ENCODE results near the gene WFIKKN2.
A peak's percentile ranks its signal among the peaks of the same experiment; 100 is the strongest.
"Not testable (repeated sequence)": the region's sequence is repeated elsewhere in the genome, so short reads cannot be mapped to it uniquely, and the experiment has no call there.

WFIKKN2 gene

GRCh38 chr17:50803676-50804075 is 31.7 kb upstream of the WFIKKN2 start:
- no peak for TF ChIP-seq CTCF (IDR thresholded peaks at IDR 0.05; ENCODE audit: low read depth, low read length)
- no peak overlapping the region for H3K4me3 ChIP-seq (ENCODE audit: low read depth, low read length)

- H3K4me3 ChIP-seq (ENCODE audit: low read depth, low read length), result not testable (repeated sequence)
Measured at GRCh38 chr17:50804749-50805475, 30.5 kb upstream of the WFIKKN2 start.

- H3K4me3 ChIP-seq (ENCODE audit: low read depth, low read length), result no peak overlapping the region
- TF ChIP-seq CTCF (IDR thresholded peaks at IDR 0.05; ENCODE audit: low read depth, low read length), result no peak
Measured at GRCh38 chr17:50805486-50805885, 29.9 kb upstream of the WFIKKN2 start.

- 0 out of 2 replicates have a peak, but pooled peaks have one; percentile 11 for TF ChIP-seq CTCF (IDR thresholded peaks at IDR 0.05; ENCODE audit: low read depth, low read length)
- H3K4me3 ChIP-seq (ENCODE audit: low read depth, low read length), result no peak overlapping the region
Measured at GRCh38 chr17:50806141-50806643, 29.2 kb upstream of the WFIKKN2 start.

GRCh38 chr17:50807009-50807408 is 28.4 kb upstream of the WFIKKN2 start:
- no peak for TF ChIP-seq CTCF (IDR thresholded peaks at IDR 0.05; ENCODE audit: low read depth, low read length)
- H3K4me3 ChIP-seq (ENCODE audit: low read depth, low read length), result no peak overlapping the region

GRCh38 chr17:50807675-50808074 is 27.7 kb upstream of the WFIKKN2 start:
- TF ChIP-seq CTCF (IDR thresholded peaks at IDR 0.05; ENCODE audit: low read depth, low read length), result no peak

GRCh38 chr17:50808413-50808812 is 27.0 kb upstream of the WFIKKN2 start:
- TF ChIP-seq CTCF (IDR thresholded peaks at IDR 0.05; ENCODE audit: low read depth, low read length), result no peak

More at GRCh38 chr17:50807675-50808074, 27.7 kb upstream of the WFIKKN2 start:
- no peak overlapping the region for H3K4me3 ChIP-seq (ENCODE audit: low read depth, low read length)

More at GRCh38 chr17:50808413-50808812, 27.0 kb upstream of the WFIKKN2 start:
- H3K4me3 ChIP-seq (ENCODE audit: low read depth, low read length), result no peak overlapping the region
